SK-N-SH (cell line): ENCODE measurements around the gene HDAC4. TPM values are rescaled to one million over a fixed set of nuclear protein-coding genes. Genes with fewer than 3 reads are reported as not detected.

Experiments used
- CTCF ChIA-PET: fragments of 300-600, 350-600 bp; formaldehyde crosslinking; extraction: SDS; loops from one replicate; lab custom pipeline; 2021; lab: Yijun Ruan, JAX
- POLR2A ChIA-PET: fragments of 350-600 bp; sonication (Branson Sonifier 250); formaldehyde crosslinking; extraction: SDS; loops from one replicate; lab custom pipeline; 2020; ENCODE audit warnings: antibody characterized with exemption, inconsistent platforms; lab: Yijun Ruan, JAX
- DNase-seq: peaks from one replicate; pipeline ENCODE4 v3.0.0; 2012
- H2AFZ ChIP-seq: fragments of 200-600 bp; sonication (generic); 2 replicates; pipeline ENCODE4 v1.8.1; 2016; ENCODE audit warnings: antibody characterized with exemption, mild to moderate bottlenecking, low read depth
- H3F3A ChIP-seq: fragments of 200-600 bp; sonication (generic); replicated peaks from 2 replicates; pipeline ENCODE3; 2016; ENCODE audit warnings: antibody characterized with exemption, mild to moderate bottlenecking; ENCODE audit not compliant: insufficient read depth
- H3K27ac ChIP-seq, 2 experiments: fragments of 200-500 bp in 1 of 2; fragments of 200-600 bp in 1 of 2; sonication (Bioruptor generic) in 1 of 2; sonication (generic), shearing (Covaris generic) in 1 of 2; 2 replicates each; pipeline versions ENCODE4 v1.5.1 to v1.6.1; 2014 to 2016; ENCODE audit warnings: low read depth in 2 of 2, inconsistent platforms in 1 of 2, low read length in 1 of 2, mild to moderate bottlenecking in 1 of 2, mixed read lengths in 1 of 2
- H3K27me3 ChIP-seq: fragments of 200-600 bp; sonication (generic), shearing (Covaris generic); 2 replicates; pipeline ENCODE4 v1.6.1; 2016; ENCODE audit warnings: mixed run types; ENCODE audit not compliant: insufficient read depth
- H3K36me3 ChIP-seq, 2 experiments: fragments of 200-500 bp in 1 of 2; fragments of 200-600 bp in 1 of 2; sonication (Bioruptor generic) in 1 of 2; sonication (generic) in 1 of 2; replicated peaks in 1 of 2; 2 replicates each; pipeline versions ENCODE3 to v1.5.1; 2014 to 2016; ENCODE audit warnings: low read length in 1 of 2, mild to moderate bottlenecking in 1 of 2; ENCODE audit not compliant: insufficient read depth in 2 of 2, control insufficient read depth in 1 of 2
- H3K4me1 ChIP-seq, 2 experiments: fragments of 200-500 bp in 1 of 2; fragments of 200-600 bp in 1 of 2; sonication (Bioruptor generic) in 1 of 2; sonication (generic), shearing (Covaris generic) in 1 of 2; 2 replicates each; pipeline versions ENCODE4 v1.5.1 to v1.6.1; 2014 to 2016; ENCODE audit warnings: low read depth in 1 of 2, low read length in 1 of 2, mixed run types in 1 of 2; ENCODE audit not compliant: insufficient read depth in 2 of 2, control insufficient read depth in 1 of 2
- H3K4me2 ChIP-seq: fragments of 200-600 bp; sonication (generic), shearing (Covaris generic); 2 replicates; pipeline ENCODE4 v1.6.1; 2017; ENCODE audit warnings: mixed run types
- H3K4me3 ChIP-seq, 2 experiments: fragments of 200-500 bp in 1 of 2; fragments of 200-600 bp in 1 of 2; sonication (Bioruptor generic) in 1 of 2; sonication (generic), shearing (Covaris generic) in 1 of 2; 2 replicates each; pipeline versions ENCODE4 v1.5.1 to v1.8.1; 2014 to 2016; ENCODE audit warnings: low read depth in 2 of 2, inconsistent platforms in 1 of 2, low read length in 1 of 2, mild to moderate bottlenecking in 1 of 2, mixed read lengths in 1 of 2, moderate library complexity in 1 of 2
- H3K79me2 ChIP-seq: fragments of 200-600 bp; sonication (generic); 2 replicates; pipeline ENCODE4 v1.8.1; 2017; ENCODE audit warnings: mild to moderate bottlenecking; ENCODE audit not compliant: insufficient read depth
- H3K9ac ChIP-seq: fragments of 200-600 bp; sonication (generic); 2 replicates; pipeline ENCODE4 v1.6.1; 2017; ENCODE audit warnings: mixed run types
- H3K9me2 ChIP-seq: fragments of 200-600 bp; sonication (generic); 2 replicates; pipeline ENCODE4 v1.6.1; 2017; ENCODE audit warnings: mixed run types
- H3K9me3 ChIP-seq: fragments of 200-600 bp; sonication (generic); 2 replicates; pipeline ENCODE4 v1.6.1; 2017; ENCODE audit warnings: mixed run types, mild to moderate bottlenecking, moderate library complexity
- H4K20me1 ChIP-seq: fragments of 200-600 bp; sonication (generic); 2 replicates; pipeline ENCODE4 v1.6.1; 2017; ENCODE audit warnings: mild to moderate bottlenecking, mixed run types; ENCODE audit not compliant: insufficient read depth
- ELF1 ChIP-seq: IDR thresholded peaks from 2 replicates; pipeline ENCODE4 v1.4.0; 2012
- EP300 ChIP-seq, 2 experiments: IDR thresholded peaks; 2 replicates each; pipeline versions ENCODE4 v1.4.0 to v1.6.1; 2012; ENCODE audit warnings: borderline replicate concordance in 1 of 2, low read depth in 1 of 2, low read length in 1 of 2
- FOSL2 ChIP-seq: IDR thresholded peaks from 2 replicates; pipeline ENCODE4 v1.4.0; 2012; ENCODE audit warnings: low read depth, mild to moderate bottlenecking, moderate library complexity, borderline replicate concordance
- MEF2A ChIP-seq: IDR thresholded peaks from 2 replicates; pipeline ENCODE4 v1.4.0; 2012; ENCODE audit warnings: low read depth, borderline replicate concordance
- NFIC ChIP-seq: IDR thresholded peaks from 2 replicates; pipeline ENCODE4 v1.4.0; 2012; ENCODE audit warnings: borderline replicate concordance
- POLR2AphosphoS5 ChIP-seq: IDR thresholded peaks from 2 replicates; pipeline ENCODE4 v1.6.1; 2012; ENCODE audit warnings: low read depth, low read length
- USF2 ChIP-seq: fragments of 150-350 bp; IDR thresholded peaks from 2 replicates; pipeline ENCODE4 v1.6.1; 2017; ENCODE audit warnings: antibody characterized with exemption, low read length, low read depth, borderline replicate concordance
- WGBS: methylation state at CpG from one replicate; pipeline ENCODE4 v1.1.6; 2017; ENCODE audit warnings: low lambda C conversion rate; 5-methylcytosine and 5-hydroxymethylcytosine counted together
- polyA plus RNA-seq, 3 experiments: library from polyadenylated mRNA; depleted of rRNA; stranded (reverse); fragments of >200 nt; gene quantifications; 2 replicates each; pipeline ENCODE4 v1.2.3, GENCODE V29; 2012

HDAC4 gene
- polyA plus RNA-seq, 1 of the 3 experiments (the other 2 are of a cell fraction), result 5.5 TPM

- H3K4me1 ChIP-seq, result peaks cover 0 to 11% of the 10 kb centered on the region in 2 experiments; a peak in 1 of 4 replicates
- ChIA-PET CTCF (interaction anchor here (0.8 to 2.5 kb wide), 3 partner anchors 19 to 829 kb away, joined by 3 to 6 read pairs (median 5); no protein-coding TSS in a partner anchor), POLR2A (no interaction called here)
- no peak overlapping the region for H3K4me3 ChIP-seq
- no peak overlapping the region for H2AFZ ChIP-seq
- H3K9me2 ChIP-seq, result no peaks in the 10 kb centered on the region
- H3K4me2 ChIP-seq, result no peak overlapping the region
- no peak overlapping the region for H3K9ac ChIP-seq
- no peak overlapping the region for H3K27ac ChIP-seq
- no peaks in the 10 kb centered on the region for H3K79me2 ChIP-seq
- WGBS, result 97% methylated on average over 11 of the region's 23 CpGs
- TF ChIP-seq FOSL2 (no peak), POLR2AphosphoS5 (no peak), ELF1 (no peak)
- peaks cover 0 to 8% of the 10 kb centered on the region in 2 experiments for H3K36me3 ChIP-seq
- no peaks in the 10 kb centered on the region for H3F3A ChIP-seq
- no peak for DNase-seq
- H3K9me3 ChIP-seq, result no peaks in the 10 kb centered on the region
- H4K20me1 ChIP-seq, result no peaks in the 10 kb centered on the region
- no peaks in the 10 kb centered on the region for H3K27me3 ChIP-seq
Observed at GRCh38 chr2:239162141-239162821, 238.5 kb downstream of the HDAC4 start.

GRCh38 chr2:239161711-239162140 lies 239.1 kb downstream of the HDAC4 start:
- H3K4me2 ChIP-seq, result no peak overlapping the region
- no peak overlapping the region for H2AFZ ChIP-seq
- no peak overlapping the region for H3K27ac ChIP-seq
- no peaks in the 10 kb centered on the region for H3K9me2 ChIP-seq
- POLR2A ChIA-PET, result no interaction called here
- H3K27me3 ChIP-seq, result no peaks in the 10 kb centered on the region
- peaks cover 0 to 6% of the 10 kb centered on the region in 2 experiments for H3K36me3 ChIP-seq
- H3K4me1 ChIP-seq, result peaks cover 0 to 13% of the 10 kb centered on the region in 2 experiments; a peak in 1 of 4 replicates
- TF ChIP-seq NFIC (no peak), USF2 (no peak), EP300 (IDR thresholded peaks at IDR 0.05; ENCODE audit: borderline replicate concordance in 1 of 2, low read depth in 1 of 2, low read length in 1 of 2) (no peak), MEF2A (no peak)
- TF ChIP-seq, all 33 proteins: peak for 0
- Histone ChIP-seq H3K9ac (no peak overlapping the region), H3K9me3 (no peaks in the 10 kb centered on the region), H3K4me3 (no peak overlapping the region), H4K20me1 (no peaks in the 10 kb centered on the region), H3K79me2 (no peaks in the 10 kb centered on the region), H3F3A (no peaks in the 10 kb centered on the region)
- CTCF ChIA-PET, result interaction anchor here (1.3 to 2.5 kb wide), 2 partner anchors 18 to 830 kb away, joined by 5 to 6 read pairs; no protein-coding TSS in a partner anchor
- no peak for DNase-seq
- WGBS, result 96% methylated on average over 14 of the region's 14 CpGs
